SK-N-MC (cell line): ENCODE data around the gene ELAC2.

Source experiments
- DNase-seq: peaks from one replicate; pipeline ENCODE4 v3.0.0-alpha.2; 2011; ENCODE audit warnings: low read depth, low spot score
- H3K27ac ChIP-seq: fragments of 200-600 bp; sonication (generic); 2 replicates; pipeline ENCODE4 v1.5.1; 2016; ENCODE audit warnings: mixed run types
- H3K36me3 ChIP-seq: fragments of 200-600 bp; sonication (generic); 2 replicates; pipeline ENCODE4 v1.6.1; 2017; ENCODE audit warnings: antibody characterized with exemption, low read length, mixed read lengths; ENCODE audit not compliant: insufficient read depth
- H3K4me3 ChIP-seq: fragments of 200-600 bp; sonication (generic); 2 replicates; pipeline ENCODE4 v1.5.1; 2016
- H3K9ac ChIP-seq: fragments of 200-600 bp; sonication (generic); 2 replicates; pipeline ENCODE4 v1.8.0; 2017; ENCODE audit warnings: mixed run types, mixed read lengths; ENCODE audit not compliant: insufficient read length
- H3K9me3 ChIP-seq: fragments of 200-600 bp; sonication (generic); 2 replicates; pipeline ENCODE4 v1.6.1; 2017; ENCODE audit warnings: low read depth, mild to moderate bottlenecking, antibody characterized with exemption, low read length, moderate library complexity, mixed read lengths
- EZH2 ChIP-seq: fragments of 200-600 bp; sonication (generic); IDR thresholded peaks from one replicate; pipeline ENCODE4 v1.6.1; 2017; ENCODE audit warnings: antibody characterized with exemption
- FOXP2 ChIP-seq: optimal IDR thresholded peaks from 2 replicates; pipeline ENCODE3; 2011; ENCODE audit warnings: mild to moderate bottlenecking, moderate library complexity; ENCODE audit not compliant: insufficient read depth; ENCODE audit errors: extremely low read length, control extremely low read depth
- POLR2AphosphoS5 ChIP-seq: IDR thresholded peaks from 2 replicates; pipeline ENCODE4 v1.6.1; 2012; ENCODE audit warnings: mild to moderate bottlenecking, low read depth, low read length, borderline replicate concordance

The ELAC2 gene

DNA sequence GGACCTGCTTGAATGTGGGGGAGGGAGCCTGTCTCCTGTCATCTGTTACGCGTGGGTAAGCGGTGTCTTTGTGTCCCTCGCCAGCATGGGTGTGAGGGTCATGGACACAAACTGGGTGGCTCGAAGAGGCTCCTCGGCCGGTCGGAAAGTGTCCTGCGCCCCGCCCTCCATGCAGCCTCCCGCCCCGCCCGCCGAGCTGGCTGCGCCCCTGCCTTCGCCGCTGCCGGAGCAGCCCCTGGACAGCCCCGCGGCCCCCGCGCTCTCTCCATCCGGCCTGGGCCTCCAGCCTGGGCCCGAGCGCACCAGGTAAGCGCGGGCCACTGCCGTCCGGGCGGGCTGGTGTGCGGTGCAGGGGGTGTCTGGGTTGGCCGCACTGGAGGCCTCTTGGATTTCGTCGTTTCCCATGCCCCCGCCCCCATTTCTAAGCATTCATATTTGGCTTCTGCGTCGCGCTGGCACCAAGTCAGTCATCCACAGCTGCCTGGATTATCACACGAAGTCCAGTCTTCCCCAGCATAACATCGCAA is 43.8 kb downstream of the ELAC2 start:
- Histone ChIP-seq H3K36me3 (no peaks in the 10 kb centered on the region), H3K4me3 (no peak overlapping the region), H3K9me3 (no peaks in the 10 kb centered on the region), H3K27ac (no peak overlapping the region), H3K9ac (no peak overlapping the region)
- no peak for DNase-seq
- no peak for TF ChIP-seq POLR2AphosphoS5
- no peak for TF ChIP-seq EZH2

DNA sequence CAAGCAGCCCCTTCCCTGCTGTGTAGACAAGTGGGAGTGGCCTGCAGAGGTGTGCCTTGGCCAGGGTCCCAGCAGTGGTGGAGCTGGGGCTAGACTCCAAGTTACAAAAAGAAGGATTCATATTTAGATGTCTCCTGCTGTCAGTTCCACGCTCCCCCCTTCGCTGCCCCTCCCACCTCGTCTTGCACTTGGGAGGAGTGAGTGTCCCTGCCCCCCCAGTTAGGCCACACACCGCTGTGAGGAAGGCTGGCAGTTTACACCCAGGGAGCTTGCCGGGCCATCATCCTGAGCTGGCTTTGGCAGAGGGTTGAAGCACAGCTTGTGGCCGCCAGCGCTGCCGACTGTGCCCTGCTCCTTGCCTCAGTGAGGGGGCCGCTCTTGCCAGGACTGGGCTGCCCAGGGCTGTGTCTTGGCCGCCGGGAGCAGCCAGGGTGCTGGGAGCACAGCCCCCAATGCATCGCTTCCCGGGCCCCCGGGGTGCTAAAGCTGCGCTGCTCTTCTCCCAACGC is 44.3 kb downstream of the ELAC2 start:
- Histone ChIP-seq H3K27ac (no peak overlapping the region), H3K9me3 (no peaks in the 10 kb centered on the region), H3K9ac (no peak overlapping the region), H3K4me3 (no peak overlapping the region), H3K36me3 (no peaks in the 10 kb centered on the region)
- no peak for DNase-seq
- TF ChIP-seq POLR2AphosphoS5 (no peak), FOXP2 (no peak), EZH2 (no peak)

DNA sequence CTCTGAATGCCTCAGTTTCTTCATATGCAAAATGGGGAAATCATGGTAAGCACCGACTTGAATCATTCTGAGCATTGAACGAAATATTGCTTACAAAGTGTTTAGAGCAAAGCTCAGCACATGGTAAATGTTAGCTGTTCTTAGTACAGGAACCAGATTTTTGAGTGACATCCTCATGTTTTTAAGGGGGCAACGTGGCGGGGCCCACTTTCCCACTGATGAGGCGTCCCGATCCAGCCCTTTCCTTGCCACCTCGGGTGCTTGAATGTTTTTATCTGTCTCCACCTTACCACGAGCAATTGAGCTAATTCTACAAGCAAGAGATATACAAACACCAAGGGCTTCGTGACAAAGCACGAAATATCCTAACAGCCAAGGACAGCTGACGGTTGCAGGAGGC is 49.9 kb downstream of the ELAC2 start:
- DNase-seq, result no peak
- Histone ChIP-seq H3K27ac (no peak overlapping the region), H3K9me3 (no peaks in the 10 kb centered on the region), H3K4me3 (no peak overlapping the region), H3K9ac (no peak overlapping the region), H3K36me3 (no peaks in the 10 kb centered on the region)
- TF ChIP-seq EZH2 (no peak), POLR2AphosphoS5 (no peak), FOXP2 (no peak)

DNA sequence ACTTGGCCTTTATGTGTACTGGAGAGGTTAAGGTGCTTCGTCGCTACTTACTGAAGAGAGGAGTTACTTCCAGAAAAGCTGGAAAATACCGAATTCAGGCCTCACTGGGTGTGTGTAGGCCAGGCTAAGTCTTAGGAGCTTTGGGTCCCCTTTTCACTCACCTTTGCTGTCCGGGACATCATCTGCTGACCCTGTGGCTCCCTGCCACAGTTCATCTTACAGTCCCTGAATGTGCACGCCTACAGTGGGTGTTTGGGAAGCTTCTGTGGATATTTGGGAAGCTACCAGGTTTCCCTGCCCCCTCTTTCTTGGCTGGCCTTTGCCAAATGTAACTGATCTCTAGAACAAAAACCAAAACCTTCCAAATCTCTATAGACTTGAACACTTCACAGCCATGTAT is 51.4 kb downstream of the ELAC2 start:
- Histone ChIP-seq H3K9ac (no peak overlapping the region), H3K36me3 (no peaks in the 10 kb centered on the region), H3K9me3 (no peaks in the 10 kb centered on the region), H3K4me3 (no peak overlapping the region), H3K27ac (no peak overlapping the region)
- TF ChIP-seq FOXP2 (no peak), EZH2 (no peak), POLR2AphosphoS5 (no peak)
- DNase-seq, result no peak

DNA sequence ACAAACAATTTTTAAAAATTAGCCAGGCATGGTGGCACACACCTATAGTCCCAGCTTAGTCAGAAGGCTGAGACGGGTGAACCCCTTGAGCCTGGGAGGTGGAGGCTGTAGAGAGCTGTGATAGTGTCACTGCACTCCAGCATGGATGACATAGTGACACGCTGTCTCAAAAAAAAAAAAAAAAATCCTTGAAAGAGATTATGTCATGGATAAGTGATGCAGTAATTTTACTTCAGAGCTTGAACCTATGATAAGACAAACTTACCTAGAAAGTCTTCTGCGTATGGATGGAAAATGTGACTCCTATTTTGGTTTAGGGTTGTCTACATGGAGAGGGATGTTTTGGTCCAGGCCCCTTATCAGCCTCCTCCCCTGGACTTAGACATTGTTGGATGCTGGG is 51.8 kb downstream of the ELAC2 start:
- TF ChIP-seq FOXP2, result no peak
- TF ChIP-seq POLR2AphosphoS5, result no peak
- TF ChIP-seq EZH2, result no peak

DNA sequence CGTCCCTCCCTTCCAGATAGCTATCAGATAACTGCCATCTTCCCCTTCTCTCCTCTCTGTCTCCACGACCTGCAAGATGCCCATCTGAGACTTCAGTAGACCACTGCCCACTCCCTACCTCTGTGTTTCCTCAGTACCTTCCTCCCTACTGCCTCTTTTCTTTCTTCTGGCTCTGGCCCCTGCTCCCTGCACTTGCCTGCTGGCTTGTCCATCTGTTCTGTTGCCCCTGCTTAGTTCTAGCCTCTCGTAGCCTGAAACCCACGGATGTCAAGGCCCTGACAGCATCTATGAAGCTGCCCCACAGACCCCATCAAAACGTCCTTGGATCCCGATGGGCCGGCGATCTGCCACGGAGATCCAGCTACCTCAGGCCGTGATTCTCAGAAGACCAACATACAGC is 53.0 kb downstream of the ELAC2 start:
- no peak overlapping the region for H3K27ac ChIP-seq
- H3K9ac ChIP-seq, result no peak overlapping the region
- no peaks in the 10 kb centered on the region for H3K36me3 ChIP-seq
- H3K9me3 ChIP-seq, result no peaks in the 10 kb centered on the region
- TF ChIP-seq FOXP2 (no peak), POLR2AphosphoS5 (no peak), EZH2 (no peak)
- DNase-seq, result no peak
- H3K4me3 ChIP-seq, result no peak overlapping the region

More for the DNA sequence above, 51.8 kb downstream of the ELAC2 start:
- no peak overlapping the region for H3K27ac ChIP-seq
- no peak overlapping the region for H3K9ac ChIP-seq
- H3K36me3 ChIP-seq, result no peaks in the 10 kb centered on the region
- no peak overlapping the region for H3K4me3 ChIP-seq
- no peaks in the 10 kb centered on the region for H3K9me3 ChIP-seq
- no peak for DNase-seq

DNA sequence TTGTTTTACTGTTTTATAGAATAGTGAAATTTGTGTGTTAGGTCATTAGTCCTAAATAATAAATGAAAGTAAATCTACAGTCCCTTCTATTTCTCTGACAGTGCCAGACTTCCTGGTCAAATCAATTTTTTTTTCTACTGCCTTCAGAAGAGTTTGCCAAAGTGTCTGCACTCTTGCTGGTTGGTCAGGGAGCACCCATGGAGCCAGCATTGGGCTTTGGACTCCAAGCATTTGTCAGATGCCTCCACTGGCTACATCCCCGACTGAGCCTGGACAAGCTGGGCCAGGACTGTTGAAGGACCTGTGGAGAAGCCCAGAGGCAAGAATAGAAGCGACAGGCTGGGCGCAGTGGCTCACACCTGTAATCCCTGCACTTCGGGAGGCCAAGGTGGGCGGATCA is 53.7 kb downstream of the ELAC2 start:
- TF ChIP-seq EZH2 (no peak), FOXP2 (no peak), POLR2AphosphoS5 (no peak)
- no peak for DNase-seq
- no peak overlapping the region for H3K27ac ChIP-seq

DNA sequence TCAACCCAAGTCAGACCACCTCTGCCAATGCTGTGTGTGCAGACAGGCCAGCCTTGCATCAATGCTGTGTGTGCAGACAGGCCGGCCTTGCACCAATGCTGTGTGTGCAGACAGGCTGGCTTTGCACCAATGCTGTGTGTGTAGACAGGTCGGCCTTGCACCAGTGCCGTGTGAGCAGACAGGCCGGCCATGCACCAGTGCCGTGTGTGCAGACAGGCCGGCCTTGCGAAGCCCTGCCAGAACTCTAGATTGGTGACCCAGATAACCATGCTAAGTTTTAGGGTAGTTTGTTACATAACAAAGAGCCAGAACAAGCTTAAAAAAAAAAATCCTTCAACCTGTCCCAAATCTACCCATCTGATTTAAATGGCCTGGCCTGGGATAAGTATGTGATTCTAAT is 54.3 kb downstream of the ELAC2 start:
- no peak overlapping the region for H3K9ac ChIP-seq
- no peak for DNase-seq
- H3K36me3 ChIP-seq, result no peaks in the 10 kb centered on the region
- H3K27ac ChIP-seq, result no peak overlapping the region
- no peak overlapping the region for H3K4me3 ChIP-seq
- no peaks in the 10 kb centered on the region for H3K9me3 ChIP-seq
- TF ChIP-seq FOXP2 (no peak), EZH2 (no peak), POLR2AphosphoS5 (no peak)

More for the DNA sequence above, 53.7 kb downstream of the ELAC2 start:
- H3K9me3 ChIP-seq, result no peaks in the 10 kb centered on the region
- H3K9ac ChIP-seq, result no peak overlapping the region
- no peak overlapping the region for H3K4me3 ChIP-seq
- no peaks in the 10 kb centered on the region for H3K36me3 ChIP-seq

DNA sequence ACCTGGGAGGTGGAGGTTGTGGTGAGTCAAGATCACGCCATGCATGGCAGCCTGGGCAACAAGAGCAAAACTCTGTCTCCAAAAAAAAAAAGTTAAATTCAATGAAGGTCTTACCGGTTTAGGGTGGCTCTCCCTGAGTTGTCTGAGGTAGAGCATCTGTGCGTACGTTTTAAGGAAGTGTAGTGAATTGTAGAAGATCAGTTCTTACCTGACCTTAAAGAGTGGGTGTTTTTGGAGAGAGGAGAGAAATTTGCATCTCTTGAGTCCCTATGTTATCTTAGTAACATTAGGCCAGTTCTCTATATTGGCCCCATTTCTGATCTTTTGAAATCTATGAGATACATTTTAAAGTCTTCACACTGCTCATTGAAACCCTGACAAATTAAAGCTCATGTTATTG is 56.2 kb downstream of the ELAC2 start:
- Histone ChIP-seq H3K4me3 (no peak overlapping the region), H3K27ac (no peak overlapping the region), H3K9ac (no peak overlapping the region), H3K36me3 (no peaks in the 10 kb centered on the region), H3K9me3 (no peaks in the 10 kb centered on the region)
- no peak for DNase-seq
- TF ChIP-seq POLR2AphosphoS5, result no peak
- no peak for TF ChIP-seq FOXP2
- TF ChIP-seq EZH2, result no peak
